ENCODE results near the gene MLF2.
"Not testable (repeated sequence)": the region's sequence is repeated elsewhere in the genome, so short reads cannot be mapped to it uniquely, and the experiment has no call there.

MLF2 gene

DNA sequence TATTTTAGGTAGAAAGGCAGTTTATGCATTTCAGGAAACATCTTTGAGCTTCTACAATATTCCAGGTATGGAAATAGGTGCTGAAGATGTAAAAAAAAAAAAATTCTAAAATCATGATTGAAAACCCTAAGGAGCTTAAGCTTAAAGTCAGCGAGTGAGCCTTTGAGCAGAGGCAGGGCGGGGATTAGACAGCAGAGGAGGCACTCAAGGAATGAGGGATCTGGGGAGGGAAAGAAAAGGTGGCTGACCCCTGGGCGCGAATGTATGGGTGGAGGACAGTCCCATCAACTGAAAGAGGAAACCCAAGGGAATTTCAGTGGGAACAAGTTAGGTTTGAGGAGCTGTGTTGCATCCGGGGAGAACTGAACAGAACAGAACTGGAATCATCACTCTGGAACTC, 6.8 kb upstream of the MLF2 start:
- Mint-ChIP-seq H3K36me3 (no peaks in the 10 kb centered on the region), H3K4me3 (no peak overlapping the region), H3K9me3 (ENCODE audit: low read depth) (no peaks in the 10 kb centered on the region), H3K27ac (no peak overlapping the region), H3K27me3 (peaks cover 4% of the 10 kb centered on the region), H3K4me1 (ENCODE audit: low read depth) (peaks cover 10% of the 10 kb centered on the region)

DNA sequence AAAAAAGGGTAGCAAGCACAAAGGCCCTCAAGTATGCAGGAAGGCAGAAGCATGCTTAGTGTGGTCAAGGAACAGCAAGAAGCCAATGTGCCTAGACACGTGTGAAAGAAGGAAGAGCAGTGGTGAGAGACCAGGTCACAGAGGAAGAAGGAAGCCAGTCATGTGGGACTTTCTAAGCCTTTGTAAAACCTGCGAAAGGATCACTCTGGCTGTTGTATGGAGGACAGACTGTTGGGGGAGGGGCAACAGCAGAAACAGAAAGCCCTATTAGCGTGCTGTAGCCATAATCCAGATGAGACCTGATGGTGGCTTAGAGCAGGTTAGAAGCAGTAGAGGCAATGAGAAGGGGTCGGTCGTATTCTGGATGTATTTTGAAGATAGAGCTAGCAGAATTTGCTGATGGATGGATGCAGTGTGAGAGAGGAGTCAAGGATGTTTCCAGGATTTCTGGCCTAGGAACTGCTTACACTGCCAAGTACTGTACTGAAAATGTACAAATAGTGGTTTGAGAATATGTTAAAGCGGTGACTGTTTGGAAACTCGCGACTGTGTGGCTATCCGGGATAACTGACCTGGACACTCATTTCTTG, 5.7 kb upstream of the MLF2 start:
- H3K27ac Mint-ChIP-seq = no peak overlapping the region
- peaks cover 2% of the 10 kb centered on the region for H3K27me3 Mint-ChIP-seq
- no peaks in the 10 kb centered on the region for H3K36me3 Mint-ChIP-seq
- H3K9me3 Mint-ChIP-seq (ENCODE audit: low read depth) = no peaks in the 10 kb centered on the region
- no peak overlapping the region for H3K4me3 Mint-ChIP-seq
- peaks cover 6% of the 10 kb centered on the region for H3K4me1 Mint-ChIP-seq (ENCODE audit: low read depth)

DNA sequence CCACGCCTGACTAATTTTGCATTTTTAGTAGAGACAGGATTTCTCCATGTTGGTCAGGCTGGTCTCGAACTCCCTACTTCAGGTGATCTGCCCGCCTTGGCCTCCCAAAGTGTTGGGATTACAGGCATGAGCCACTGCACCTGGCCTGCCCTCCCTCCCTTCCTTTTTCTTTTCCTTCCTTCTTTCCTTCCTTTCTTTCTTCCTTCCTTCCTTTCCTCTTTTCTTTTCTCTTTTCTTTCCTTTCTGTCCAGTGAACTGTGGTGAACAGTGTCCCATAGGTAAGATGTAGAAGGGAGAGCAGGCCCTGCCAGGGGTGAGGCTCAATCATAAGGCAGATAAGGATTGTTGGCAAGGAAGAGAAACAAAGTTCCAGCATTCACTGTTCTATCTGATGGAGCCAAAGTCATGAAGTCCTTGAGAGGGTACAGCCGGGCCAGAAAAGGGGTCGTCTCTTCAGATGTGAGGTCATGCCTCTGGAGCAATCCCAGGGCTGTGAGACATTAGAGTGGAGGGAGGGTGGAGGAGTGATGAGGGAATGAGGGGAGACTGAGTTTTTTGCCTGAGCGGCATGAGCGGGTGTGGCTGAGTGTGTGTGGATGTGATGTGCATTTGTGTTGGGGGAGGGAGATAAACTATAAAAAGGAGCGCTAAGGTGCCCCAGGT, 4.2 kb upstream of the MLF2 start:
- no peaks in the 10 kb centered on the region for H3K9me3 Mint-ChIP-seq (ENCODE audit: low read depth)
- no peak overlapping the region for H3K27ac Mint-ChIP-seq
- no peaks in the 10 kb centered on the region for H3K36me3 Mint-ChIP-seq
- H3K4me3 Mint-ChIP-seq = no peak overlapping the region
- peaks cover 2% of the 10 kb centered on the region for H3K27me3 Mint-ChIP-seq
- H3K4me1 Mint-ChIP-seq (ENCODE audit: low read depth) = peaks cover 10% of the 10 kb centered on the region

DNA sequence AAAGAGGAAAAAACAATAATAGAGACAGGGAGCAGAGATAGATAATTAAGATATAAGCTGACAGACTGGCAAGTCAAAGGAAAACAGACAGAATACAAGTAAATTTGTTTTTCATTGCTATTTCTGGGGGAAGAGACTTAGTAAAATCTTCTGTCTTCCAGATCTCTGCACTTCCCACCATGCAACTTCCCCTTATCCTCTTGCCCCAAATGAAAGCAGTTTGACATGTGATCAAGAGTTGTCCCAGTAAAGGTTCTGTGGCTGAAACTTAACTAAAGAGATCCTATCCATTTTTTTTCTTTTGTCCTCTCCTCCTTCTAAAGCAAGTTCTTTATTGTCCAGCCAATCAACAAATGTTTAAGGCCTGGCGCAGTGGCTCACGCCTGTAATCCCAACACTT, 1.5 kb upstream of the MLF2 start:
- peaks cover 23% of the 10 kb centered on the region for H3K4me1 Mint-ChIP-seq (ENCODE audit: low read depth)
- H3K27ac Mint-ChIP-seq = no peak overlapping the region
- H3K36me3 Mint-ChIP-seq = no peaks in the 10 kb centered on the region
- H3K4me3 Mint-ChIP-seq = peak overlapping the region; percentile 48
- H3K27me3 Mint-ChIP-seq = no peaks in the 10 kb centered on the region
- no peaks in the 10 kb centered on the region for H3K9me3 Mint-ChIP-seq (ENCODE audit: low read depth)

DNA sequence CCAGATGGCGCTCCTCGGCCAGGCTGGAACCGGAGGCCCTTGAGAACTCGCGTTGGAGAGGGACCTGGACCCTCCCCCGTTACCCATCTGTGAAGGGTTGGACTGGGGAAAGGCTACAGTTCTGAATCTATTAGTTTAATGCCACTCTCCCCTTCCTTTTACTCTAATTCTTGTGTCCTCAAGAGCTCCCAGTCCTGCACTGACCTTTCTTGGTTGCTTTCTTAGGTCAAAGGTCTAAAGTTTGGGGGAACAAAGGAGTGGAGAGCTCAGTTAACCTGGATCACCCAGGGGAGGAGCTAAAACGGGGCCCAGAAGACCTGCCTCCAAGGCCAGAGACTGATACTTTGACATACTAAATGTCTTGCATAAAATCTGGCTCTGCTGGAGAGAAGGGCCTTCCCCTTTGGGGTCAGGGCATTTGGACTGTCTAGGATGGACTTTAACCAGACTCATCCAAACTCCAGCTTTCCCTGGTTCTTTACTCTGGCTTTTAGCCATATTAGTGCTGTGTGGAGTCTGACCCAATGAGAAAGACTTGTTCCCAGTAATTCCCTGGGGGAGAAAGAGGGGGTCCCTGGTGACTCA, 923 bp upstream of the MLF2 start:
- peak overlapping the region; percentile 98 for H3K27ac Mint-ChIP-seq
- no peaks in the 10 kb centered on the region for H3K9me3 Mint-ChIP-seq (ENCODE audit: low read depth)
- peaks cover 23% of the 10 kb centered on the region for H3K4me1 Mint-ChIP-seq (ENCODE audit: low read depth)
- no peaks in the 10 kb centered on the region for H3K36me3 Mint-ChIP-seq
- no peaks in the 10 kb centered on the region for H3K27me3 Mint-ChIP-seq
- peak overlapping the region; percentile 94 for H3K4me3 Mint-ChIP-seq

DNA sequence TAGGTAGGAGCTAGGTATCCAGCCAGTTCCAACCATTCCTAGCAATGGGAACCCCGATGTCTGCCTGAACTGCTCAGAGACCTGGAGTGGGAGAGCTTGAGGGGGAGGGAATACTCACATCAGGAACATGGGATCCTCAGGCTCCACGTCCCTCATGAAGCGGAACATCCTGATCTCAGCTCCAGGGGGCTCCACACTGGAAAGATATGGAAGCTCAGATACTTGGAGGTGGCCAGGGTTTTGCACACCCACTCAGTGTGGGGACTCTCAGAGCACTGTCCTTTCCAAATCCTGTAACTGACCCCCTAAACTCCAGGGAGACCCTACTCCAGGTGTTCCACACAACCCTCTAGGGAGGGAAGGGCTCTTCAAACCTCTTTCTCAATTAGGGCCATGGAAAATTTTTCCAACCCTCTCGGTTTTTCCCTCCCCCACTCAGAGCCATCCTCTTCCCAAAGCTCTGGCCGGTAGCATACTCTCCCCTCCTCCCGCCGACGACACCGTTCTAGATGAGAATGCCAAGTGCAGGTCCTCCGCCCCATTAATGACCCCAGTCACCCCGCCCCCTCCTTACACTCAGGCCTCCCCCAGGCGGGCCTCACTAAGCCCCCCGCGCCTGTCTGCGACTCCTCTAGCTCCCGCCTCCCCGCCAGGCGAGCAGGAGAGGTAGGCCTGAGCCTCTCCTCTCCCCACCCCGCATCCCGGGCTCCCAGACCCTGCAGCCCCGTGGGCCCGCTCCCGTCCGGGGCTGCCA, 597 bp downstream of the MLF2 start:
- no peaks in the 10 kb centered on the region for H3K9me3 Mint-ChIP-seq (ENCODE audit: low read depth)
- H3K4me1 Mint-ChIP-seq (ENCODE audit: low read depth) = peaks cover 19% of the 10 kb centered on the region
- H3K27me3 Mint-ChIP-seq = no peaks in the 10 kb centered on the region
- H3K27ac Mint-ChIP-seq = peak overlapping the region; percentile 98
- H3K36me3 Mint-ChIP-seq = peaks cover 2% of the 10 kb centered on the region
- H3K4me3 Mint-ChIP-seq = peak overlapping the region; percentile 94

DNA sequence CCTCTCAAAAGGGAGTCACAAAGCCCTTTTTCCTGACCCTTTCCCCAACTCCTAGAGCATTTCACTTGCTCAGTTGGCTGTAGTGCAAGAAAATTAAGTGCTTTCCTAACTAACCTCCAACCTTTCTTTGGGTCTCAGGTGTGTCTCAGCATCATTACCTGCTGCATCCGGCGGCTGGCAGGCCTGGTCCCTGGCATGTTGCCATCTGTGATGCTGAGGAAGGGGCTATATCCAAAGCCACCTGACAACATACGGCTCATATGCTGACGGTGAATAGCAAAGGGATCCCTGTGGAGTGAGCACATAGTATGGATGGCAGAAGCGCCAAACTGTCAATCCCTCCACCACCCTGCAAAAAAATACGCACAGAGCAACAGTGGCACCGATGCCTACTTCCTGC, 1.2 kb downstream of the MLF2 start:
- H3K27me3 Mint-ChIP-seq = no peaks in the 10 kb centered on the region
- H3K4me3 Mint-ChIP-seq = peak overlapping the region; percentile 94
- H3K27ac Mint-ChIP-seq = peak overlapping the region; percentile 98
- H3K9me3 Mint-ChIP-seq (ENCODE audit: low read depth) = no peaks in the 10 kb centered on the region
- peaks cover 4% of the 10 kb centered on the region for H3K36me3 Mint-ChIP-seq
- H3K4me1 Mint-ChIP-seq (ENCODE audit: low read depth) = peaks cover 19% of the 10 kb centered on the region

DNA sequence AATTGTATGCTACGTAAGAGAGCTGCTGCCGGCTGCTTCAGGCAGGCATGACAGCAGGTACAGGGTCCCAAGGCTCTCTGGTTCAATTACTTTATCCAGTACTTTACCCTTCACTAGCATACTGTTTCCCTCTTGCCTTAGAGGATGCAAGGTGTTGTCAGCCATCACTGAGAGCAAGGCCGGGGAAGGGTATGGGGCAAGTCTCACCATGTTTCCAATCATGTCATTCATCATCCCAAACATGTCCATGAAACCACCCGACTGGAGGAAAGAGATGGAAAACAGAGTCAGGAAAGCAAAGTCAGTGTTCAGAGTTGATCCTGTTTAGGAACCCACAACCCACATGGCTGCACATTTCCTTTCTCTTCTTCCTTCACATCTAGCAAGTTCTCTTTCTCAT, 2.4 kb downstream of the MLF2 start:
- H3K4me1 Mint-ChIP-seq (ENCODE audit: low read depth) = peaks cover 24% of the 10 kb centered on the region
- H3K36me3 Mint-ChIP-seq = peaks cover 4% of the 10 kb centered on the region
- H3K9me3 Mint-ChIP-seq (ENCODE audit: low read depth) = no peaks in the 10 kb centered on the region
- H3K27me3 Mint-ChIP-seq = no peaks in the 10 kb centered on the region
- no peak overlapping the region for H3K27ac Mint-ChIP-seq
- H3K4me3 Mint-ChIP-seq = peak overlapping the region; percentile 47

DNA sequence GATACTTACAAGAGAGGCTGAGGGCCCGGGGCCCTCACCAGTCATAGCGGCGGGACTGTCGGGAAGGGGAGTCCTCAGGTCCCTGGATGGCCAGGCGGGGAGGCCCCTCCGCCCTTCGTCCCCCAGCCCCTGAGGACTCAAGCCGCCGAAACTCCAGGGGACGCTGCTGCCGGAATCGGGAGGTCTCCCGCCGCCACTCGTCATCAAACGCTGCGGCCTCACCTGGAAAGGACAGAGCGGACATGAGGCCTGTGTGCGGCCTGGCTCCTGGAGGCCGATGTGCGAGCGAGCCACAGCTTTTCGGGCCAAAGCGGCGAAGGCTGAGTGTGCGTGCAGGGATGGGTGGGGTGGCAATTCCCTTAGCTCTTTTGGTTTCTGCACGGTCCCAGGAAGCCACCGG, 4.2 kb downstream of the MLF2 start:
- Mint-ChIP-seq H3K9me3 (ENCODE audit: low read depth) (no peaks in the 10 kb centered on the region), H3K4me1 (ENCODE audit: low read depth) (peaks cover 31% of the 10 kb centered on the region), H3K36me3 (peaks cover 4% of the 10 kb centered on the region), H3K27me3 (no peaks in the 10 kb centered on the region), H3K4me3 (no peak overlapping the region), H3K27ac (no peak overlapping the region)

DNA sequence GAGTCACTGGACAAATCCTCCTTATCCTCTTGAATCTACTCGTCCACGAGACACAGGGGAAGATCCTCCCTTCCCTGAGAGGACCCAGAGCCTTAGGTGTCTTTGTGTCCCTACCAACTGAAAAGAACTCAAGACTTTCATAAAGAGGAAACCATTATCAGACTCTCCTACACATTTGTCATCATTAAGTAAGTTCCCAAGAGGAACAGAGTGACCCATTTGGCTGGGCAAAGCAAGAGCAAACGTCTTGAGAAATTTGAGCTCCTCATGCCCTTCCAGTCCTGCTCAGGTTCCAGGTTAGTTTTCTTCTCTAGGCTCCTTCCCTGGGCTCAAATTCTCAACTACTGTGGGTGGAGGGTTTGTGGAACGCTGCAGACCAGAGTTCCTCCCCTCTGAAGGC, 5.7 kb downstream of the MLF2 start:
- Mint-ChIP-seq H3K27ac (peak overlapping the region; percentile 61), H3K27me3 (no peaks in the 10 kb centered on the region), H3K36me3 (peaks cover 4% of the 10 kb centered on the region), H3K4me3 (no peak overlapping the region), H3K9me3 (ENCODE audit: low read depth) (no peaks in the 10 kb centered on the region), H3K4me1 (ENCODE audit: low read depth) (peaks cover 35% of the 10 kb centered on the region)

DNA sequence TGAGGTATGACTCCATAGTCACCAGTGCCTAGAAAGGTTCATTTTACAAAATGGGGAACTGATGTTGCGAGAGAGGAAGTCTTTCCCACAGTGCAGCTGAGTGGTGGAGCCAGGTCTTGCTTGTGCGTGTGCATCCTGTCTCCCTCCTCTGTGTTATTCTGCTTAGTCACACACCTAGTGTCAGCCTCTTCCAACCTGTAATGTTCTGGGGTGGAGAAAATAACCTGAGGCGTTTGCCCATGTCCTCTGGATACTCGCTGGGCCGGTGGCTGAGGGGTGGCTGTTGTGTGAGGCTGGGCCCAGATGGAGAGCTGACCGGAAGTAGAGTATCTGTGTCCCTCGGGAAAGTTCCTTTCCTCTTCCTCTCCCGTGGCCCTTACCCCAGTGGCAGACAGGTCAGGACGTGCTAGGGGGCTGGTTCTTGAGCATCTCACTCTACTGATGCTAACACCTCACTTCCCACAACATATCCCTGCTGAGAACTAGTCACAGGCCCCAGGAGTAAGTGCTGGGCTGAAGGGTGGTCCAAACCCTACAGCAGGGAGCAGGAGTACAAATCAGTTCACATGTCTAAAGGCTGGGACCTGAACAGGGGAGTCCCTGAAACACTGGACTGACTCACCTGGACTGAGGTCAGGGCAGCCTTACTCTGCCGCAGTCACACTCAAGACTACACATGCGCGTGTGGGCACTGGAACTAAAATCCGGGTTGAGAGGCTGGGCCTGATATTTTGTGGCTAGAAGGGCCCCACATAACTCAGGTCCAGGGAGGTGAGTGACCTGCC, 7.0 kb downstream of the MLF2 start:
- H3K9me3 Mint-ChIP-seq (ENCODE audit: low read depth) = no peaks in the 10 kb centered on the region

DNA sequence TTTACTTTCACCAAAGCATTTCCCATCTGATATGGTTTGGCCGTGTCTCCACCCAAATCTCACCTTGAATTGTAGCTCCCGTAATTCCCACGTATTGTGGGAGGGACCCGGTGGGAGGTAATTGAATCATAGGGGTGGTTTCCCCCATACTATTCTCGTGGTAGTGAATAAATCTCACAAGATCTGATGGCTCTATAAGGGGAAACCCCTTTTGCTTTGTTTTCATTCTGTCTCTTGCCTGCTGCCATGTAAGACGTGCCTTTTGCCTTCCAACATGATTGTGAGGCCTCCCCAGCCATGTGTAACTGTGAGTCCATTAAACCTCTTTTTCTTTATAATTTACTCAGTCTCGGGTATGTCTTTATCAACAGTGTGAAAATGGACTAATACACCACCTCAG, 9.6 kb downstream of the MLF2 start:
- not testable (repeated sequence) for H3K36me3 Mint-ChIP-seq; H3K9me3 Mint-ChIP-seq (ENCODE audit: low read depth); H3K27me3 Mint-ChIP-seq
- Mint-ChIP-seq H3K4me1 (ENCODE audit: low read depth) (peaks cover 23% of the 10 kb centered on the region), H3K4me3 (peak overlapping the region; percentile 14), H3K27ac (peak overlapping the region; percentile 88)

More for the DNA sequence above, 7.0 kb downstream of the MLF2 start:
- peak overlapping the region; percentile 92 for H3K27ac Mint-ChIP-seq
- peaks cover 4% of the 10 kb centered on the region for H3K36me3 Mint-ChIP-seq
- peaks cover 27% of the 10 kb centered on the region for H3K4me1 Mint-ChIP-seq (ENCODE audit: low read depth)
- H3K4me3 Mint-ChIP-seq = no peak overlapping the region
- no peaks in the 10 kb centered on the region for H3K27me3 Mint-ChIP-seq

DNA sequence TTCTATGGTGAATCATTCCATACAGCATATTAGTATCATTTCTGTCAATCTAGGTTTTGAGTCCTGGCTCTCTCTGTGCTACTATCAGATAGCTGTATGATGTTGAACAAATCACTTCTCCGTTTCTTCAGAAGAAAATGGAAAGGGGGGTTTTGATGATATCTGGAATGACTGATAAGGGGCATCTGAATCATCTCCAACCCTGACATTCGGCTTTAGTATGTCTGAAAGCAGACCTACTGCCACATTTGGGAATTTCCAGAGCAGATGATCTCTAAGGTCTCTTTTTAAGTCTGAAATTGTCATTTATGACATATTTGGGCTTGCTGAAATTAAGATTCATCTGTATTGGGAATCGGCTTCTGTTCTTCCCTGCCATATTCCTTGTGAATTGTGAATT, 10.1 kb downstream of the MLF2 start:
- Mint-ChIP-seq H3K9me3 (ENCODE audit: low read depth) (no peaks in the 10 kb centered on the region), H3K4me1 (ENCODE audit: low read depth) (peaks cover 23% of the 10 kb centered on the region), H3K36me3 (peaks cover 4% of the 10 kb centered on the region), H3K27me3 (no peaks in the 10 kb centered on the region), H3K4me3 (no peak overlapping the region), H3K27ac (peak overlapping the region; percentile 88)

DNA sequence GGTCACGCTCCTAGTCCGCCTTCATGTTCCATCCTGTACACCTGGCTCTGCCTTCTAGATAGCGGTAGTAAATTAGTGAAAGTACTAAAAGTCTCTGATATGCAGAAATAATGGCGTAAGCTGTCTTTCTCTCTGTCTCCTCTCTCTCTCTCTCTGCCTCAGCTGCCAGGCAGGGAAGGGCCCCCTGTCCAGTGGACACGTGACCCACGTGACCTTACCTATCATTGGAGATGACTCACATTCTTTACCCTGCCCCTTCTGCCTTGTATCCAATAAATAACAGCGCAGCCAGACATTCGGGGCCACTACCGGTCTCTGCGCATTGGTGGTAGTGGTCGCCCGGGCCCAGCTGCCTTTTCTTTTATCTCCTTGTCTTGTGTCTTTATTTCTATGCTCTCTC, 10.9 kb downstream of the MLF2 start:
- not testable (repeated sequence) for H3K4me3 Mint-ChIP-seq; H3K27ac Mint-ChIP-seq; H3K9me3 Mint-ChIP-seq (ENCODE audit: low read depth); H3K36me3 Mint-ChIP-seq; H3K27me3 Mint-ChIP-seq
- peaks cover 23% of the 10 kb centered on the region for H3K4me1 Mint-ChIP-seq (ENCODE audit: low read depth)

DNA sequence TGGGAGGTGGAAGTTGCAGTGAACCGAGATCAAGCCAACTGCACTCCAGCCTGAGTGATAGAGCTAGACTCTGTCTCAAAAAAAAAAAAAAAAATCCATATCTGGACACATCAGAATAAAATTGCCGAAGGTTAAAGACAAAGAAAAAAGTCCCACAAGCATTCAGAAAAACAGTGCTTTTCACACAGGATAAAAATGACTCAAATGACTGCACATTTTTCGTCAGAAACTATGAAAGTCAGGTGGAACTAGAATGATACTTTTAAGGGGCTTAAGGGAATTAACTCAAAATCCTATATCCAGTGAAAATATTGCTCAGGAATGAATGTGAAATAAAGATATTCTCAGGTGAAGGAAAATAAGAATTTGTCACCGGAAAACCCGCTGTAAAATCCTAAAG, 16.2 kb downstream of the MLF2 start:
- H3K27ac Mint-ChIP-seq = no peak overlapping the region
- H3K36me3 Mint-ChIP-seq = peaks cover 3% of the 10 kb centered on the region
- H3K4me3 Mint-ChIP-seq = no peak overlapping the region
- peaks cover 6% of the 10 kb centered on the region for H3K4me1 Mint-ChIP-seq (ENCODE audit: low read depth)
- no peaks in the 10 kb centered on the region for H3K9me3 Mint-ChIP-seq (ENCODE audit: low read depth)
- no peaks in the 10 kb centered on the region for H3K27me3 Mint-ChIP-seq

Measured in activated naive CD8-positive, alpha-beta T cell (primary cell).